Right lobe of liver (tissue), 6 donors: ENCODE data around the gene NCOA1. TPM values are rescaled to one million over a fixed set of nuclear protein-coding genes. Genes with fewer than 3 reads are reported as not detected.
"Not testable (repeated sequence)": the region's sequence is repeated elsewhere in the genome, so short reads cannot be mapped to it uniquely, and the experiment has no call there.

Experiments
- ATAC-seq, 4 donors: fragments of 200-7000 bp; cut with Tn5 transposase; one replicate each; pipeline ENCODE4 v1.9.1; 2020; ENCODE audit warnings: mild to moderate bottlenecking in 4 of 4, moderate library complexity in 4 of 4
- DNase-seq, 3 donors: peaks; one replicate each; pipeline ENCODE4 v3.0.0-alpha.2; 2020
- H3K27ac ChIP-seq, 3 donors: fragments of 200-600 bp; one replicate each; pipeline ENCODE4 v1.8.0; 2022
- H3K27me3 ChIP-seq, 2 donors: fragments of 200-600 bp; one replicate each; pipeline ENCODE4 v1.8.0; 2022
- H3K36me3 ChIP-seq, 4 donors: fragments of 200-600 bp; sonication (generic) in 1 of 4; one replicate each; pipeline versions ENCODE4 v1.5.1 to v1.8.0; 2017 to 2022; ENCODE audit warnings: control low read depth in 1 of 4
- H3K4me1 ChIP-seq, 4 donors: fragments of 200-600 bp; sonication (generic) in 1 of 4; one replicate each; pipeline versions ENCODE4 v1.5.1 to v1.8.0; 2017 to 2022; ENCODE audit warnings: control low read depth in 1 of 4
- H3K4me3 ChIP-seq, 3 donors: fragments of 200-600 bp; one replicate each; pipeline ENCODE4 v1.8.0; 2022
- H3K9me3 ChIP-seq, 4 donors: fragments of 200-600 bp; sonication (generic) in 1 of 4; one replicate each; pipeline versions ENCODE4 v1.5.1 to v1.8.0; 2017 to 2022; ENCODE audit warnings: control low read depth in 1 of 4
- POLR2A ChIP-seq: fragments of 450-650 bp; IDR thresholded peaks from one replicate; pipeline ENCODE4 v1.6.1; 2017; ENCODE audit warnings: antibody characterized with exemption, mild to moderate bottlenecking
- WGBS: methylation state at CpG from one replicate; pipeline ENCODE4 v1.1.6; 2018; ENCODE audit warnings: low coverage, low lambda C conversion rate; ENCODE audit not compliant: insufficient coverage; ENCODE audit errors: missing lambda C conversion rate; 5-methylcytosine and 5-hydroxymethylcytosine counted together
- intact Hi-C, 2 donors: fragments of 100-400 bp; cut with DNase I; formaldehyde crosslinking; loops; one replicate each; pipeline versions ENCODE4 v1.11.2 to v1.14.1; 2022
- total RNA-seq, 6 experiments: library from RNA; depleted of rRNA in 2 of 6; stranded (reverse); fragments of >200 nt in 2 of 6; fragmentation: NEBNext Ultra II Directional in 3 of 6; extraction: Animal tissue kit (Norgen Biotek cat#: 25700) in 3 of 6; gene quantifications; one replicate each; pipeline versions ENCODE4 v1.1.0 to v1.2.4, GENCODE V29; 2016 to 2023
- TF ChIP-seq, protein P1 (sequence below), 4 donors: fragments of 200-600 bp in 3 of 4; fragments of 450-650 bp in 1 of 4; IDR thresholded peaks; one replicate each; pipeline versions ENCODE4 v1.5.1 to v1.8.0; 2016 to 2022; ENCODE audit warnings: antibody characterized with exemption in 4 of 4, mild to moderate bottlenecking in 2 of 4
- donor health status: DM: no; HTN: yes; CAD: no.
- donor health status: DM: no; HTN: no; CAD: no.
- donor health status: DM: no; HTN: no; CAD: no.
- donor health status: DM: no; HTN: yes; CAD: no.
- donor health status: DM: no; HTN: yes; CAD: no.

The NCOA1 gene
- total RNA-seq, 6 experiments from 2014 or later = 13.5 to 18.9 (median 16.4) TPM

DNA sequence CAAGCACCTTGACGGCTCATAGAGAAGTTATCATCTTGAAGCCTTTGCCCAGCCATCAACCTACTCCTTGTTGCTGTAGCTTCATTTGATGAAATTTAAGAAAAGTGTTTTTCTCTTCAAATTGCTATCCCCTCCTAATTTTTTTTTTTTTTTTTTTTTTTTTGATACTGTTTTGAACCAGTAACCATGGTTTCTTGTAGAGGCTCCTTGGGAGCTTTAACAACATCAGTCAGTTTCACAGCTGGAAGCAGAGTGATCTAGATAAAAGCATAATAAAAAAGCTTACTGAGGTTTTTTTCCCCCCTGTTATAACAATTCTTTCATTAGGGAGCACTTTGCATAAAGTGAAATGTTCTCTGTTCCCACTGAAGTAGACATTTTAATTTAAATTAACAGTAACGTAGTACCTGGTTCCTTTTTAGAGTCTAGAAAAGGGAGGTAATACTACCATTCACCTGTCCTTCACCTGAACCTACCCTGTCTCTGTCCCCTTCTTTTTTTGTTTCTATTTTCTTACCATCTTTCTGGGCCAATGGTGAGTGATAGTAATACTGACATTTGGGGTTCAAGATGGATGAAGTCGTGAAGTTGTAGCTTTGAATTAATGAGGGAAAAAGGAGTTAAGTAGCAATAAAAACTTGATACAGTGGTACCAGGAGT is 101.5 kb downstream of the NCOA1 start:
- no peak overlapping the region for H3K27ac ChIP-seq
- no peak for DNase-seq
- no peak for ATAC-seq
- 95% methylated on average over 2 of the region's 3 CpGs for WGBS
- no peaks in the 10 kb centered on the region for H3K4me1 ChIP-seq
- H3K9me3 ChIP-seq = no peaks in the 10 kb centered on the region
- no peaks in the 10 kb centered on the region for H3K27me3 ChIP-seq
- H3K36me3 ChIP-seq = no peaks in the 10 kb centered on the region
- no peak for TF ChIP-seq POLR2A
- TF ChIP-seq, protein P1, sequence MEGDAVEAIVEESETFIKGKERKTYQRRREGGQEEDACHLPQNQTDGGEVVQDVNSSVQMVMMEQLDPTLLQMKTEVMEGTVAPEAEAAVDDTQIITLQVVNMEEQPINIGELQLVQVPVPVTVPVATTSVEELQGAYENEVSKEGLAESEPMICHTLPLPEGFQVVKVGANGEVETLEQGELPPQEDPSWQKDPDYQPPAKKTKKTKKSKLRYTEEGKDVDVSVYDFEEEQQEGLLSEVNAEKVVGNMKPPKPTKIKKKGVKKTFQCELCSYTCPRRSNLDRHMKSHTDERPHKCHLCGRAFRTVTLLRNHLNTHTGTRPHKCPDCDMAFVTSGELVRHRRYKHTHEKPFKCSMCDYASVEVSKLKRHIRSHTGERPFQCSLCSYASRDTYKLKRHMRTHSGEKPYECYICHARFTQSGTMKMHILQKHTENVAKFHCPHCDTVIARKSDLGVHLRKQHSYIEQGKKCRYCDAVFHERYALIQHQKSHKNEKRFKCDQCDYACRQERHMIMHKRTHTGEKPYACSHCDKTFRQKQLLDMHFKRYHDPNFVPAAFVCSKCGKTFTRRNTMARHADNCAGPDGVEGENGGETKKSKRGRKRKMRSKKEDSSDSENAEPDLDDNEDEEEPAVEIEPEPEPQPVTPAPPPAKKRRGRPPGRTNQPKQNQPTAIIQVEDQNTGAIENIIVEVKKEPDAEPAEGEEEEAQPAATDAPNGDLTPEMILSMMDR (IDR thresholded peaks at IDR 0.05) = no peak
- intact Hi-C loops = no loop called here
- no peak overlapping the region for H3K4me3 ChIP-seq

DNA sequence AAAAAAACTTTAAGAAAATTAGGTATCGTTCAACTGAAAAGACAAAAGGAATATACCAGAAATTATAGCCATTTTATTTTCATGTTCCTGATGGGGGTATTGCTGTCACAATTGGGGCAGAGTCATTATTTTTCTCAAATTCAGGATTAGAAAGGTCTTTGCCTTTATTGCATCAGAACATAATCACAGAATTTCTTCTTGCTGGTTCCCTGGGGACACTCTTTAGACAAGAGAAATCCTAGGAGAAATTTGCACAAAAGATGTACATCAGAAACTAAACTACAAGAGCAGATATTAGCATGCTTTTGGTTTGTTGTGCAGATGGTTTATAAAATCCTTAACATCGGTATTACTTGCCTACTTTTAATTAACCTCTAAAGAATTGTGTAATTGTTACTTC is 103.2 kb downstream of the NCOA1 start:
- Histone ChIP-seq H3K36me3 (no peaks in the 10 kb centered on the region), H3K27ac (no peak overlapping the region), H3K4me1 (no peaks in the 10 kb centered on the region), H3K9me3 (no peaks in the 10 kb centered on the region), H3K4me3 (no peak overlapping the region), H3K27me3 (no peaks in the 10 kb centered on the region)
- intact Hi-C loops = no loop called here
- TF ChIP-seq, protein P1 (IDR thresholded peaks at IDR 0.05) = no peak
- no peak for TF ChIP-seq POLR2A
- WGBS = 90% methylated on average over 2 of the region's 2 CpGs
- ATAC-seq = no peak
- DNase-seq = no peak

GRCh38 chr2:24597181-24597870 is 106.3 kb downstream of the NCOA1 start:
- intact Hi-C loops = no loop called here
- TF ChIP-seq, protein P1 (IDR thresholded peaks at IDR 0.05) = no peak
- no peak for TF ChIP-seq POLR2A
- no peaks in the 10 kb centered on the region for H3K27me3 ChIP-seq
- 94% methylated on average over 2 of the region's 2 CpGs for WGBS
- H3K27ac ChIP-seq = no peak overlapping the region
- no peaks in the 10 kb centered on the region for H3K4me1 ChIP-seq
- ATAC-seq (no peak), DNase-seq (no peak)
- H3K36me3 ChIP-seq = no peaks in the 10 kb centered on the region
- H3K4me3 ChIP-seq = no peak overlapping the region
- H3K9me3 ChIP-seq = no peaks in the 10 kb centered on the region

DNA sequence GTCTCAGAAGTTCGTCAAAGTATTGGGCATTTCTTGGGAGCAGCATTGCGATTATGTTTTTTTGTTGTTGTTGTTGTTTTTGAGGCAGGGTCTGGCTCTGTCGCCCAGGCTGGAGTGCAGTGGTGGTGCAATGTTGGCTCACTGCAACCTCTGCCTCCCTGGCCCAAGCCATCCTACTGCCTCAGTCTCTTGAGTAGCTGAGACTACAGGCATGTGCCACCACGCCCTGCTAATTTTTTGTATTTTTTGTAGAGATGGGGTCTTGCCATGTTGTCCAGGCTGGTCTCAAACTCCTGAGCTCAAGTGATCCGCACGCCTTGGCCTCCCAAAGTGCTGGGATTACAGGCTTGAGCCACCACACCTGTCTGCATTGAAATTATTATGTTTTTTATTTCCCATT is 109.1 kb downstream of the NCOA1 start:
- H3K27ac ChIP-seq, H3K4me3 ChIP-seq, intact Hi-C loops, ATAC-seq, H3K36me3 ChIP-seq, H3K27me3 ChIP-seq, DNase-seq, H3K4me1 ChIP-seq, H3K9me3 ChIP-seq: not testable (repeated sequence)
- 92% methylated on average over 4 of the region's 6 CpGs for WGBS

- DNase-seq = no peak
- no peak overlapping the region for H3K27ac ChIP-seq
- H3K27me3 ChIP-seq = no peaks in the 10 kb centered on the region
- no peaks in the 10 kb centered on the region for H3K36me3 ChIP-seq
- intact Hi-C loops = no loop called here
- no peaks in the 10 kb centered on the region for H3K9me3 ChIP-seq
- H3K4me1 ChIP-seq = no peaks in the 10 kb centered on the region
- H3K4me3 ChIP-seq = no peak overlapping the region
- TF ChIP-seq, protein P1 (IDR thresholded peaks at IDR 0.05) = no peak
- no peak for TF ChIP-seq POLR2A
- ATAC-seq = no peak
- WGBS = 90% methylated on average over 3 of the region's 3 CpGs
Measured at GRCh38 chr2:24611631-24612030, 120.6 kb downstream of the NCOA1 start.
